Measurements from ENCODE around the gene TMPRSS11F.

GRCh38 chr4:68077737-68078136, 51.9 kb downstream of the TMPRSS11F start:
- no peak for TF ChIP-seq POLR2A (IDR thresholded peaks at IDR 0.05)
- TF ChIP-seq, protein P1, sequence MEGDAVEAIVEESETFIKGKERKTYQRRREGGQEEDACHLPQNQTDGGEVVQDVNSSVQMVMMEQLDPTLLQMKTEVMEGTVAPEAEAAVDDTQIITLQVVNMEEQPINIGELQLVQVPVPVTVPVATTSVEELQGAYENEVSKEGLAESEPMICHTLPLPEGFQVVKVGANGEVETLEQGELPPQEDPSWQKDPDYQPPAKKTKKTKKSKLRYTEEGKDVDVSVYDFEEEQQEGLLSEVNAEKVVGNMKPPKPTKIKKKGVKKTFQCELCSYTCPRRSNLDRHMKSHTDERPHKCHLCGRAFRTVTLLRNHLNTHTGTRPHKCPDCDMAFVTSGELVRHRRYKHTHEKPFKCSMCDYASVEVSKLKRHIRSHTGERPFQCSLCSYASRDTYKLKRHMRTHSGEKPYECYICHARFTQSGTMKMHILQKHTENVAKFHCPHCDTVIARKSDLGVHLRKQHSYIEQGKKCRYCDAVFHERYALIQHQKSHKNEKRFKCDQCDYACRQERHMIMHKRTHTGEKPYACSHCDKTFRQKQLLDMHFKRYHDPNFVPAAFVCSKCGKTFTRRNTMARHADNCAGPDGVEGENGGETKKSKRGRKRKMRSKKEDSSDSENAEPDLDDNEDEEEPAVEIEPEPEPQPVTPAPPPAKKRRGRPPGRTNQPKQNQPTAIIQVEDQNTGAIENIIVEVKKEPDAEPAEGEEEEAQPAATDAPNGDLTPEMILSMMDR (IDR thresholded peaks at IDR 0.05), result no peak
